ENCODE results near the gene ANKS1B. TPM values are rescaled to one million over a fixed set of nuclear protein-coding genes. Genes with fewer than 3 reads are reported as not detected.

The ANKS1B gene
- total RNA-seq, 3 donors from 2014 or later = 0.05 to 0.56 (median 0.16) TPM

- Mint-ChIP-seq H3K4me1 (ENCODE audit: low read depth) (no peaks in the 10 kb centered on the region), H3K36me3 (ENCODE audit: insufficient read depth) (no peaks in the 10 kb centered on the region), H3K9me3 (peaks cover 11% of the 10 kb centered on the region), H3K27me3 (ENCODE audit: low read depth) (no peaks in the 10 kb centered on the region), H3K4me3 (no peak overlapping the region)
- ATAC-seq (no peak), DNase-seq (no peak)
Observed at GRCh38 chr12:99454539-99455172, 530.1 kb downstream of the ANKS1B start.

- Mint-ChIP-seq H3K9me3 (peaks cover 11% of the 10 kb centered on the region), H3K4me3 (no peak overlapping the region), H3K36me3 (ENCODE audit: insufficient read depth) (no peaks in the 10 kb centered on the region), H3K4me1 (ENCODE audit: low read depth) (no peaks in the 10 kb centered on the region), H3K27me3 (ENCODE audit: low read depth) (no peaks in the 10 kb centered on the region)
- DNase-seq (no peak), ATAC-seq (no peak)
Observed at GRCh38 chr12:99453836-99454538, 530.7 kb downstream of the ANKS1B start.

- Mint-ChIP-seq H3K4me1 (ENCODE audit: low read depth) (no peaks in the 10 kb centered on the region), H3K36me3 (ENCODE audit: insufficient read depth) (no peaks in the 10 kb centered on the region), H3K27me3 (ENCODE audit: low read depth) (no peaks in the 10 kb centered on the region), H3K4me3 (no peak overlapping the region), H3K9me3 (peaks cover 15% of the 10 kb centered on the region)
- DNase-seq (no peak), ATAC-seq (no peak)
Observed at GRCh38 chr12:99450036-99450630, 534.6 kb downstream of the ANKS1B start.

- H3K4me1 Mint-ChIP-seq (ENCODE audit: low read depth) = no peaks in the 10 kb centered on the region
- no peak for ATAC-seq
Observed at GRCh38 chr12:99444859-99445316, 539.8 kb downstream of the ANKS1B start.

GRCh38 chr12:99442758-99443157, 542.0 kb downstream of the ANKS1B start:
- Mint-ChIP-seq H3K36me3 (ENCODE audit: insufficient read depth) (no peaks in the 10 kb centered on the region), H3K4me3 (no peak overlapping the region), H3K4me1 (ENCODE audit: low read depth) (no peaks in the 10 kb centered on the region), H3K27me3 (ENCODE audit: low read depth) (no peaks in the 10 kb centered on the region), H3K9me3 (peaks cover 15% of the 10 kb centered on the region)
- no peak for DNase-seq
- ATAC-seq = no peak

More at GRCh38 chr12:99444859-99445316, 539.8 kb downstream of the ANKS1B start:
- DNase-seq = no peak
- no peaks in the 10 kb centered on the region for H3K36me3 Mint-ChIP-seq (ENCODE audit: insufficient read depth)
- peaks cover 19% of the 10 kb centered on the region for H3K9me3 Mint-ChIP-seq
- no peaks in the 10 kb centered on the region for H3K27me3 Mint-ChIP-seq (ENCODE audit: low read depth)
- H3K4me3 Mint-ChIP-seq = no peak overlapping the region

- DNase-seq (no peak), ATAC-seq (no peak)
- no peaks in the 10 kb centered on the region for H3K27me3 Mint-ChIP-seq (ENCODE audit: low read depth)
- H3K9me3 Mint-ChIP-seq = peaks cover 8% of the 10 kb centered on the region
- H3K4me3 Mint-ChIP-seq = no peak overlapping the region
- no peaks in the 10 kb centered on the region for H3K4me1 Mint-ChIP-seq (ENCODE audit: low read depth)
- H3K36me3 Mint-ChIP-seq (ENCODE audit: insufficient read depth) = no peaks in the 10 kb centered on the region
Observed at GRCh38 chr12:99439399-99439798, 545.3 kb downstream of the ANKS1B start.

- Mint-ChIP-seq H3K36me3 (ENCODE audit: insufficient read depth) (no peaks in the 10 kb centered on the region), H3K27me3 (ENCODE audit: low read depth) (no peaks in the 10 kb centered on the region), H3K9me3 (peaks cover 12% of the 10 kb centered on the region), H3K4me3 (no peak overlapping the region), H3K4me1 (ENCODE audit: low read depth) (no peaks in the 10 kb centered on the region)
- no peak for DNase-seq
- ATAC-seq = no peak
Observed at GRCh38 chr12:99436584-99436983, 548.2 kb downstream of the ANKS1B start.

GRCh38 chr12:99435095-99435791, 549.5 kb downstream of the ANKS1B start:
- DNase-seq (no peak), ATAC-seq (no peak)
- Mint-ChIP-seq H3K4me1 (ENCODE audit: low read depth) (no peaks in the 10 kb centered on the region), H3K36me3 (ENCODE audit: insufficient read depth) (no peaks in the 10 kb centered on the region), H3K27me3 (ENCODE audit: low read depth) (no peaks in the 10 kb centered on the region), H3K4me3 (no peak overlapping the region), H3K9me3 (peaks cover 12% of the 10 kb centered on the region)

- Mint-ChIP-seq H3K27me3 (ENCODE audit: low read depth) (no peaks in the 10 kb centered on the region), H3K4me3 (no peak overlapping the region), H3K9me3 (peaks cover 13% of the 10 kb centered on the region), H3K4me1 (ENCODE audit: low read depth) (no peaks in the 10 kb centered on the region), H3K36me3 (ENCODE audit: insufficient read depth) (no peaks in the 10 kb centered on the region)
- DNase-seq = no peak
- ATAC-seq = no peak
Observed at GRCh38 chr12:99433155-99433554, 551.6 kb downstream of the ANKS1B start.

- H3K4me3 Mint-ChIP-seq = no peak overlapping the region
- H3K36me3 Mint-ChIP-seq (ENCODE audit: insufficient read depth) = no peaks in the 10 kb centered on the region
- no peak for ATAC-seq
- DNase-seq = no peak
- no peaks in the 10 kb centered on the region for H3K4me1 Mint-ChIP-seq (ENCODE audit: low read depth)
- peaks cover 18% of the 10 kb centered on the region for H3K9me3 Mint-ChIP-seq
- no peaks in the 10 kb centered on the region for H3K27me3 Mint-ChIP-seq (ENCODE audit: low read depth)
Observed at GRCh38 chr12:99431203-99431602, 553.5 kb downstream of the ANKS1B start.

- Mint-ChIP-seq H3K9me3 (peaks cover 16% of the 10 kb centered on the region), H3K4me1 (ENCODE audit: low read depth) (no peaks in the 10 kb centered on the region), H3K4me3 (no peak overlapping the region), H3K27me3 (ENCODE audit: low read depth) (no peaks in the 10 kb centered on the region), H3K36me3 (ENCODE audit: insufficient read depth) (no peaks in the 10 kb centered on the region)
- no peak for DNase-seq
- ATAC-seq = no peak
Observed at GRCh38 chr12:99427104-99427503, 557.6 kb downstream of the ANKS1B start.

GRCh38 chr12:99418379-99418778, 566.4 kb downstream of the ANKS1B start:
- H3K9me3 Mint-ChIP-seq = peaks cover 12% of the 10 kb centered on the region
- no peak overlapping the region for H3K4me3 Mint-ChIP-seq
- no peak for ATAC-seq
- no peaks in the 10 kb centered on the region for H3K36me3 Mint-ChIP-seq (ENCODE audit: insufficient read depth)
- H3K27me3 Mint-ChIP-seq (ENCODE audit: low read depth) = no peaks in the 10 kb centered on the region
- H3K4me1 Mint-ChIP-seq (ENCODE audit: low read depth) = no peaks in the 10 kb centered on the region
- DNase-seq = no peak

GRCh38 chr12:99413751-99414150, 571.0 kb downstream of the ANKS1B start:
- ATAC-seq = no peak

GRCh38 chr12:99393763-99394162, 591.0 kb downstream of the ANKS1B start:
- Mint-ChIP-seq H3K27me3 (ENCODE audit: low read depth) (no peaks in the 10 kb centered on the region), H3K36me3 (ENCODE audit: insufficient read depth) (no peaks in the 10 kb centered on the region), H3K9me3 (no peaks in the 10 kb centered on the region), H3K4me1 (ENCODE audit: low read depth) (no peaks in the 10 kb centered on the region), H3K4me3 (no peak overlapping the region)
- DNase-seq = no peak
- no peak for ATAC-seq

More at GRCh38 chr12:99413751-99414150, 571.0 kb downstream of the ANKS1B start:
- Mint-ChIP-seq H3K27me3 (ENCODE audit: low read depth) (no peaks in the 10 kb centered on the region), H3K36me3 (ENCODE audit: insufficient read depth) (no peaks in the 10 kb centered on the region), H3K4me3 (no peak overlapping the region), H3K4me1 (ENCODE audit: low read depth) (no peaks in the 10 kb centered on the region), H3K9me3 (peaks cover 19% of the 10 kb centered on the region)
- DNase-seq = no peak
